ENCODE data around the gene BEND3. TPM values are rescaled to one million over a fixed set of nuclear protein-coding genes. Genes with fewer than 3 reads are reported as not detected.

The BEND3 gene
- total RNA-seq, 4 donors from 2014 or later = 1.1 to 3.2 (median 1.5) TPM

- Histone ChIP-seq H3K4me1 (no peaks in the 10 kb centered on the region), H3K27ac (no peak overlapping the region), H3K4me3 (no peak overlapping the region), H3K36me3 (peaks cover 0 to 17% of the 10 kb centered on the region in 2 donors), H3K9me3 (no peaks in the 10 kb centered on the region), H3K27me3 (no peaks in the 10 kb centered on the region)
- WGBS, 2 donors (ENCODE audit: low coverage in 1 of 2) = 24 to 25% methylated on average over 3 to 6 of the region's 6 CpGs
- TF ChIP-seq POLR2AphosphoS5 (IDR thresholded peaks at IDR 0.05) (no peak), EP300 (IDR thresholded peaks at IDR 0.05) (no peak), CTCF (IDR thresholded peaks at IDR 0.05) (no peak), POLR2A (IDR thresholded peaks at IDR 0.05) (no peak)
- no peak for ATAC-seq
Observed at GRCh38 chr6:107064579-107065065, 50.7 kb downstream of the BEND3 start.

- Histone ChIP-seq H3K27me3 (no peaks in the 10 kb centered on the region), H3K9me3 (no peaks in the 10 kb centered on the region), H3K4me1 (no peaks in the 10 kb centered on the region), H3K4me3 (no peak overlapping the region), H3K36me3 (no peaks in the 10 kb centered on the region), H3K27ac (no peak overlapping the region)
- no peak for ATAC-seq
- TF ChIP-seq EP300 (IDR thresholded peaks at IDR 0.05) (no peak), POLR2A (IDR thresholded peaks at IDR 0.05) (no peak), POLR2AphosphoS5 (IDR thresholded peaks at IDR 0.05) (no peak), CTCF (IDR thresholded peaks at IDR 0.05) (no peak)
- 86 to 100% methylated on average over 1 of the region's 3 CpGs for WGBS, 2 donors (ENCODE audit: low coverage in 1 of 2)
Observed at GRCh38 chr6:107062691-107063090, 52.6 kb downstream of the BEND3 start.

GRCh38 chr6:107061125-107062020 is 53.9 kb downstream of the BEND3 start:
- Histone ChIP-seq H3K27me3 (no peaks in the 10 kb centered on the region), H3K36me3 (no peaks in the 10 kb centered on the region), H3K27ac (no peak overlapping the region), H3K4me3 (no peak overlapping the region), H3K4me1 (no peaks in the 10 kb centered on the region), H3K9me3 (no peaks in the 10 kb centered on the region)
- no peak for ATAC-seq
- WGBS, 2 donors (ENCODE audit: low coverage in 1 of 2) = 37 to 47% methylated on average over 7 to 8 of the region's 14 CpGs
- TF ChIP-seq CTCF (IDR thresholded peaks at IDR 0.05) (no peak), EP300 (IDR thresholded peaks at IDR 0.05) (no peak), POLR2A (IDR thresholded peaks at IDR 0.05) (no peak), POLR2AphosphoS5 (IDR thresholded peaks at IDR 0.05) (no peak)

- 71% methylated on average over 1 of the region's 6 CpGs; no CpG with 5 or more reads in 1 of the 2 donors for WGBS, 2 donors (ENCODE audit: low coverage in 1 of 2)
- H3K9me3 ChIP-seq = no peaks in the 10 kb centered on the region
- H3K27me3 ChIP-seq = no peaks in the 10 kb centered on the region
- no peaks in the 10 kb centered on the region for H3K36me3 ChIP-seq
- ATAC-seq = no peak
- TF ChIP-seq EP300 (IDR thresholded peaks at IDR 0.05) = no peak
- TF ChIP-seq POLR2AphosphoS5 (IDR thresholded peaks at IDR 0.05) = no peak
- TF ChIP-seq POLR2A (IDR thresholded peaks at IDR 0.05) = no peak
- TF ChIP-seq CTCF (IDR thresholded peaks at IDR 0.05) = no peak
- H3K27ac ChIP-seq = no peak overlapping the region
- no peak overlapping the region for H3K4me3 ChIP-seq
- no peaks in the 10 kb centered on the region for H3K4me1 ChIP-seq
Observed at GRCh38 chr6:107060704-107061103, 54.6 kb downstream of the BEND3 start.

GRCh38 chr6:107059606-107060005 is 55.7 kb downstream of the BEND3 start:
- ATAC-seq = no peak

More at GRCh38 chr6:107059606-107060005, 55.7 kb downstream of the BEND3 start:
- 86 to 87% methylated on average over 4 of the region's 4 CpGs for WGBS, 2 donors (ENCODE audit: low coverage in 1 of 2)
- Histone ChIP-seq H3K9me3 (no peaks in the 10 kb centered on the region), H3K4me3 (no peak overlapping the region), H3K36me3 (no peaks in the 10 kb centered on the region), H3K4me1 (no peaks in the 10 kb centered on the region), H3K27me3 (no peaks in the 10 kb centered on the region), H3K27ac (no peak overlapping the region)
- no peak for TF ChIP-seq POLR2AphosphoS5 (IDR thresholded peaks at IDR 0.05)
- TF ChIP-seq CTCF (IDR thresholded peaks at IDR 0.05) = no peak
- no peak for TF ChIP-seq EP300 (IDR thresholded peaks at IDR 0.05)
- no peak for TF ChIP-seq POLR2A (IDR thresholded peaks at IDR 0.05)
